ENCODE data around the gene CATSPERD. TPM values are rescaled to one million over a fixed set of nuclear protein-coding genes. Genes with fewer than 3 reads are reported as not detected.
A peak's percentile ranks its signal among the peaks of the same experiment; 100 is the strongest.

CATSPERD gene
- total RNA-seq, 2 donors from 2014 or later: not detected

DNA sequence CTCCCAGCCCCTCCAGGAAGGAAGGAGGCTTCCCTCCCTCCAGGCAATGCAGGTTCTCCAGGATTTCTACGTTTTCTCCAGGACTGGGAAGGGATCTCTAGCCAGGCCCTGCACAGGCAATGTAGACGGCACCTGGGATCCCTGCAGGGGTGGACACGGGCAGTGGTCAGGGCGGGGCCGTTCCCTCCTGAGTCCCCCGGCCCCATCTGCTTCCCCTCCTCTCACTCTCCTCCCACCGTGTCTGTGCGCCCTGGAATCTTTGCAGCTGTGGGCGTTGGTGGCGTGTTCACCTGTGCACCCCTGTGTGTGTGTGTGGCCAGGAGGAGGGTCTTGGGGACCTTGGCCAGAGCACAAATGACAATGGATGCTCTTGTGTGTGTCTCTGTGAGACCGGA, 94.4 kb downstream of the CATSPERD start:
- intact Hi-C loops (cut with DNase I, micrococcal nuclease): no loop called here
- ATAC-seq (peak; percentile 30), DNase-seq (no peak)

DNA sequence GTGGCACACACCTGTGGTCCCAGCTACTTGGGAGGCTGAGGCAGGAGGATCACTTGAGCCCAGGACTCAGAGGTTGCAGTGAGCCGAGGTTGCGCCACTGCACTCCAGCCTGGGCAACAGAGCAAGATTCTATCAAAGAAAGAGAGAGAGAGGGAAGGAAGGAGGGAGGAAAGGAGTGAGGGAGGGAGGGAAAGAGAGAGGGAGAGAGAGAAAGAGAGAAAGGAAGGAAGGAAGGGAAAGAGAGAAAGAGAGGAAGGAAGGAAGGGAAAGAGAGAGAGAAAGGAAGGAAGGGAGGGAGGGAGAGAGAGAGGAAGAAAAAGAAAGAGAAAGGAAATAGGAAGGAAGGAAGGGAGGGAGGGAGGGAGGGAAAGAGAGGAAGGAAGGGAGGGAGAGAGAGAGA, 96.8 kb downstream of the CATSPERD start:
- DNase-seq (no peak), ATAC-seq (no peak)
- intact Hi-C loops (cut with DNase I, micrococcal nuclease): no loop called here

DNA sequence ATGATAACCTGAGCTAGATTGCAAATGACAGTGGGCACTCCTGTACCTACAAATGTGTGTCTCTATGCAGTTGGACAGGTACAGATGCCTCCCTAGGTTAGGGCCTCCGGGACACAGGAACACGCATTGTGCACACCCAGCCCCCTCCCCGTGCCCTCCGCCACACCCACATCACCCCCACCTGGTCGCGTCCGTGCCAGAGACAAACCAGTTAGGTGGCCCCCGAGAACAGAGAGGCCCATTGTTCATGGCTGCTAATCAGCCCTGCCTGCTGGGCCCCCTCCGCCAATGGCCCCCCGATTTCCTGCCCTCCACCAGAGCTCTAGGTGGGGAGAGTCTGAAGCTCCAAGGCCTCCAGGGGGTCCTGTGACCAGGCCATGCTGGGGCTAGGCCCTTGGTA, 98.2 kb downstream of the CATSPERD start:
- DNase-seq (no peak), ATAC-seq (no peak)
- intact Hi-C loops (cut with DNase I, micrococcal nuclease): no loop called here

GRCh38 chr19:5820785-5821184, 100.3 kb downstream of the CATSPERD start:
- ATAC-seq: no peak
- intact Hi-C loops (cut with DNase I, micrococcal nuclease): no loop called here
- no peak for DNase-seq

GRCh38 chr19:5821521-5822180, 101.2 kb downstream of the CATSPERD start:
- intact Hi-C loops (cut with DNase I, micrococcal nuclease): no loop called here
- ATAC-seq: no peak
- DNase-seq: no peak

DNA sequence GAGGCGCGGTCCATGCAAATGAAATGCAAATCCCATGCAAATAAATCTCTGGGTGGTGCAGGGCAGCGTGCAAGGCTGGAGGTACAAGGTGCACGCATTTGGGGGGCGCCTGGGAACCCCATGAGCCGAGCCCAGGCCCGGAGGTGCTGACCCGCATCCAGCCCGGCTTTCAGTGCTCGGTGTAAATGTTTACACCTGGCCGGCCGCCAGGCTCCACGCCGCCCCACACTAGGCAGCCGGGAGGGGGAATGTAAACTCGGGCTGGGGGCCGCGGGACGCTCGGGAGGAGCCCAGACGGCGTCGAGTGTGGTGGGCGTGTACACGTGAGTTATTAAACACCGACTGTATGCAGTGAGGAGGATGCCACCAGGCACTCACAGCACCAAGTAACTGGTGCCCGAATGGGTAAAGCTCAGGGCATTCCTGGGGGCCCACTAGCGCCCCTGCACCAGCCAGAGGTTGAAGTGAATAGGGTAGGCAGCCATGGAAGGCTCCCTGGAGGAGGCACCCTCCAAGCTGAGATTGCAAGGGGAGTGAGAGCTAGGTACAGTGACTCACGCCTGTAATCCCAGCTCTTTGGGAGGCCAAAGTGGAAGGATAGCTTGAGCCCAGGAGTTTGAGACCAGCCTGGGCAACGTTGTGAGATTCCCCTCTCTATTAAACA, 101.9 kb downstream of the CATSPERD start:
- no peak for ATAC-seq
- intact Hi-C loops (cut with DNase I, micrococcal nuclease): no loop called here
- peak in 1 of 2 donors; percentile 44 for DNase-seq

DNA sequence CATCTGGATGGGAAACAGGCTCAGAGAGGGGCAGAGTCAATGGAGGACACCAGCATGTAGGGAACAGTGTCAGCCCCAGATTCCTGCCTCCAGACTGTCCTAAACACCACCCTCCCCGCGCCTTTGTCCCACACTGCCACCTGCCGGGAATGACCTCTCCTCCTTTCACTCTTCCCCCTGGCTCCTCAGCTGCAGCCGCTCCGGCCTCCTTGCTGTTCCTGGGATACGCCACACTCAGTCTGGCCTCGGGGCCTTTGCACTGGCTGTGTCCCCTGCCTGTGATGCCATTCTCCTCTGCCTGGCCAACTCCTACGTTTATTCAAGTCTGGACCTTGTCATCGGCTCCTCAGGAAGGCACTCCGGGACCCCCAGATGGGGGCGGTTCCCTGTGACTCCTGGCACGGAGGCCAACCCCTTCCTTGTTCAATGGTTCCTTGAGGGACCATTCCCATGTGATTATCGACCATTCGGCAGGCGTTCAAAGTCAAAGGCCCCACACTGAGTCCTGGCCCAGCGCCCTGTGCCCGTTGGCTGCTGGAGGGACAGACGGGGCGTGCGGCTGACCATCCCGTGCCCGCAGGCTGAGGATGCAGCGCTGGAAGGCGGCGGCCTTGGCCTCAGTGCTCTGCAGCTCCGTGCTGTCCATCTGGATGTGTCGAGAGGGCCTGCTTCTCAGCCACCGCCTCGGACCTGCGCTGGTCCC, 103.3 kb downstream of the CATSPERD start:
- DNase-seq (peak in 1 of 2 donors; percentile 50), ATAC-seq (peak; percentile 9)
- intact Hi-C loops (cut with DNase I, micrococcal nuclease): no loop called here

DNA sequence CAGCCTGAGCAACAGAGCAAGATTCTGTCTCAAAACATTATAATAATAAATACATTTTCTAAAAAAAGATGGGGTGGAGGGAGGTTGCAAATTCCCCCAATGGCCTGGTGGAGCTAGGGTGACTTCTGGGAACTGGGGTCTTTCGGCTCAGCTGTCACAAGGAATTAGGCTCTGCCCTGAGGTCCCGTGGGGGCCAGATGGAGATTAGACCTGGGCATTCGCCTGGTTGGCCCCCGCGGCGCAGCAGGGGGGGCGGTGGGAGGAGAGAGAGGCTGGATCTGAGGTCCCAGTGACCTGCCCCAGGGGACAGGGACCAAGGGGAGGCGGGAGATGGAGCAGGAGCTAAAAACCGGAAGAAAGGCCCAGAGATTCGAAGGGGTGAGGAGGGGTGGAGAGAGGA, 104.3 kb downstream of the CATSPERD start:
- DNase-seq: no peak
- intact Hi-C loops (cut with DNase I, micrococcal nuclease): no loop called here
- ATAC-seq: no peak

- intact Hi-C loops (cut with DNase I, micrococcal nuclease): no loop called here
- ATAC-seq (no peak), DNase-seq (no peak)
These were observed 104.7 kb downstream of the CATSPERD start for GRCh38 chr19:5825178-5825577.

GRCh38 chr19:5826531-5827341, 106.3 kb downstream of the CATSPERD start:
- ATAC-seq (peak; percentile 51), DNase-seq (peak; percentile 89 to 91)
- intact Hi-C loops (cut with DNase I, micrococcal nuclease): no loop called here

DNA sequence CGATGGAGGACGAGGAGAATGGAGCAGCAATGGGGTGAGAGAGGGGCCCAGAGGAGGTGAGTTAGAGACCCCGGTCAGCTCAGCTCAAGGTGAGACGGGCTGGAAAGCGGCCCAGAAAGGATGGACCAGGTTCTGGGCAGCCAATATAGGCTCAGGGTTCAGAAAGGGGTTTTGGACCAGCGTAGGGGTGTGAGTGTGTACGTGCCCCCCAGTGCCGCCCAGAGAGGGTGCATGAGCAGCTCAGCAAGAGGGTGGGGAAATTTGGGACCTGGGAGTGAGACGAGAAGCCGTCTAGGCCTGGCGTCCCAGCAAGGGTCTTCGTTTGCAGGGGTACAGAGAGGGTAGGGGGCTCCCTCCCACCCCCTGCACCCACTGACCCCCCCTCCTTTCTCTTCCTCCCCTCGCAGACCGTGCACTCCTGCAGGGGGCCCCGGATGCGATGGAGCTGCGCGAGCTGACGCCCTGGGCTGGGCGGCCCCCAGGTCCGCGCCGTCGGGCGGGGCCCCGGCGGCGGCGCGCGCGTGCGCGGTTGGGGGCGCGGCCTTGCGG, 107.0 kb downstream of the CATSPERD start:
- ATAC-seq: no peak
- DNase-seq: peak in 1 of 2 donors; percentile 39
- intact Hi-C loops (cut with DNase I, micrococcal nuclease): no loop called here

- DNase-seq (peak; percentile 93), ATAC-seq (peak; percentile 76)
- intact Hi-C loops (cut with DNase I, micrococcal nuclease): no loop called here
These were observed 107.6 kb downstream of the CATSPERD start for GRCh38 chr19:5827891-5828660.

Other genes starting within 250 kb of the CATSPERD start
- 1 to 10 TPM; 7.2 to 7.5 TPM for gene TINCR, start 152.7 kb upstream of the CATSPERD start, total RNA-seq
- 10 to 100 TPM; 67.3 to 92.3 TPM for gene SAFB2, start 97.9 kb upstream of the CATSPERD start, total RNA-seq
- gene SAFB, start 97.6 kb upstream of the CATSPERD start, total RNA-seq: 10 to 100 TPM; 56.1 to 82.5 TPM
- gene MICOS13, start 40.1 kb upstream of the CATSPERD start, total RNA-seq: 10 to 100 TPM; 66.3 to 83.4 TPM
- 1 to 10 TPM; 3.5 to 3.8 TPM for gene HSD11B1L, start 39.6 kb upstream of the CATSPERD start, total RNA-seq
- 100 to 1,000 TPM; 759 to 781 TPM for gene RPL36, start 30.3 kb upstream of the CATSPERD start, total RNA-seq
- gene LONP1, start 491 bp upstream of the CATSPERD start, total RNA-seq: 10 to 100 TPM; 48.9 to 49.1 TPM
- 1 to 10 TPM; 2.6 to 4.5 TPM for gene PRR22, start 64.1 kb downstream of the CATSPERD start, total RNA-seq
- 10 to 100 TPM; 24.8 to 39.4 TPM for gene DUS3L, start 70.5 kb downstream of the CATSPERD start, total RNA-seq
- gene NRTN, start 84.4 kb downstream of the CATSPERD start, total RNA-seq: 1 to 10 TPM; 1.2 to 1.7 TPM
- 10 to 100 TPM; 61.6 to 74.8 TPM for gene FUT6, start 119.1 kb downstream of the CATSPERD start, total RNA-seq
- 100 to 1,000 TPM; 224 to 253 TPM for gene FUT3, start 130.8 kb downstream of the CATSPERD start, total RNA-seq
- gene FUT5, start 149.9 kb downstream of the CATSPERD start, total RNA-seq: not detected
- 100 to 1,000 TPM; 175 to 187 TPM for gene NDUFA11, start 183.2 kb downstream of the CATSPERD start, total RNA-seq
- gene VMAC, start 184.2 kb downstream of the CATSPERD start, total RNA-seq: 1 to 10 TPM; 6.0 to 6.3 TPM
- gene CAPS, start 193.6 kb downstream of the CATSPERD start, total RNA-seq: 10 to 100 TPM; 14.3 to 18.6 TPM

Measured in left colon (tissue), 2 donors.